HG02763 (cell line): ENCODE results near the gene MDM2.

ENCODE experiments used
- ATAC-seq: cut with Tn5 transposase; IDR thresholded peaks from one replicate; pipeline ENCODE4 v1.9.1; 2021; ENCODE audit warnings: mild to moderate bottlenecking, moderate library complexity; ENCODE audit not compliant: unreplicated experiment

Gene MDM2

DNA sequence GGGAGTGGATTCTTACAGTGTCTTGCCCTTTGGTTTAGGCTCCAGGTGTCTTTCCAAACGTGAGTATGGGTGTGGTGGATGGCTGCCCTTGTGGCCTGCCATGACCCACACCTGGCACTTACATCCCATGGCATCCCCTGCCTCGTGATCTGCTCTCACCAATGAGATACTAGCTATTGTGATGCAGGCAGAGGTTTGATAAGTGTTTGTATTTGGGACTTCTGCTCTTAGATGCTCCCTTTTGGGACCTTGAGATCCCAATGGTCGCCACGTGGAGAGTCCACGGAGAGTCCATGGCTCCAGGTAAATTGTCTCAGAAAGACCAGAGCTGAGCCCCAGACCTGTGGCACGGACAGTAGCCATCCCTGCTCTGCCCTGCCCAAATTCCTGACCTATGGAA is 62.5 kb downstream of the MDM2 start:
- ATAC-seq, result no peak

DNA sequence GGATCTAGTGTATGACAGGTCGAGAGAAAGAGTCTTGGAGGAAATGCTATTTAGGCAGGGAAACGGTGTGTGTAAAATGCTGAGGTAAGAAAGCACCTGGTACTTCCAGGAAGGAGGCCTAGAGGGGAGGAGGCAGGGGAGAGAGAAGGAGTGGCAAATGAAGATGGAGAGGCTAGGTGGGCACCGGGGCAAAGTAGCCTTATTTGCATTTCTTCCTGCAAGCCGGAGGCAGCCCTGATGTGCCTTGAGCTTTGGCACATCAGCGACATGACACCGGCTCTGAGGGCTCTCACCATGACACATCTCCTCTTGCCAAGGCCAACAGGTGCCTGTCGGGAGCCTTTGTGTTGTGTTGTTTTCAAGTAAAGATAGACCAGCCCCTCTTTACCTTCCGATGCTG is 63.4 kb downstream of the MDM2 start:
- no peak for ATAC-seq

DNA sequence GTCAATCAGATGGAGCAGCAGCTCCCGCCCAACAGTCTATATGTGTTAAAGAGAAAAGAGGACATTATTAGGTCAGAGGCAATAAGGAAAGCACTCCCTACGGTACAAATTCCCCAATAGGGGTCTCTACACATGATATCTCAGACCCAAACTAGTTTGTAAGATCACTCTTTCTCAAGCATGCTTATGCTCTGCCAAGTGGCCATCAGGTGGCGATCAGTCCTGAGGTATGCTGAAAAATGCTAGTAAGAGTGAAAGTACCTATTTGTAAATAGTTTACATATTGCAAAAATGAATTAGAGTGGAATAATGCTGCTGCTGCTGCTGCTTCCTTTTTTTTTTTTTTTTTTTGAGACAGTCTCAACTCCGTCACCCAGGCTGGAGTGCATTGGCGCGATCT is 63.9 kb downstream of the MDM2 start:
- ATAC-seq, result no peak

DNA sequence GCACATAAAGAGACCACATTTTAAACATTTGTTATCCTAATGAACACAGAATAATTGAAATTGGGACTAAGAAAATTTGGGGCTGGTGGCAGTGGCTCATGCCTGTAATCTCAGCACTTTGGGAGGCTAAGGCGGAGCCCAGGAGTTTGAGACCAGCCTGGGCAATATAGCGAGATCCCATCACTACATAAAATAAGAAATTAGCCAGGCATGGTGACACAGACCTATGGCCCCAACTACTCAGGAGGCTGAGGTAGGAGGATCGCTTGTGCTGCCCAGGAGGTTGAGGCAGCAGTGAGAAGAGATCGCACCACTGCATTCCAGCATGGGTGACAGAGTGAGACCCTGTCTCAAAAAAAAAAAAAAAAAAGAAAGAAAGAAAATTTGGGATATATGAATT is 65.3 kb downstream of the MDM2 start:
- ATAC-seq, result no peak

DNA sequence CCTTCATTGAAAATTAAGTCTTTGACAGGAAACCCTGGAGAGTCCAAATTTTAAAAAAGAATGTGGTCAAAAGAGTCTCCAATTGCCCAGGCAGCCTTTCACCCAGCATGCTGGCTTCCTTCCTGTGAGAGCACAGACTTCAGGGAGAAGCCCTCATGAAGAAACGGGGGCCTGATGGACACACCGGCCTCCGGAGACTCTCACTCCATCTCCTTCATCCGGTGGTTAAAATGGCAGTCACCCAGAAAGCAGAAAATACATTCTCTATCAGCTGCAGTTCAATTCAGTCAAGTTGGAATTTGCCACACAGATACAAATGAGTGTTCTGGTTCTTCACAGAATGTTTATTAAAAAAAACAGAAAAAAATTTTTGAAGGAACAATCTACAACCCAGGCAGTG is 68.5 kb downstream of the MDM2 start:
- ATAC-seq, result no peak

DNA sequence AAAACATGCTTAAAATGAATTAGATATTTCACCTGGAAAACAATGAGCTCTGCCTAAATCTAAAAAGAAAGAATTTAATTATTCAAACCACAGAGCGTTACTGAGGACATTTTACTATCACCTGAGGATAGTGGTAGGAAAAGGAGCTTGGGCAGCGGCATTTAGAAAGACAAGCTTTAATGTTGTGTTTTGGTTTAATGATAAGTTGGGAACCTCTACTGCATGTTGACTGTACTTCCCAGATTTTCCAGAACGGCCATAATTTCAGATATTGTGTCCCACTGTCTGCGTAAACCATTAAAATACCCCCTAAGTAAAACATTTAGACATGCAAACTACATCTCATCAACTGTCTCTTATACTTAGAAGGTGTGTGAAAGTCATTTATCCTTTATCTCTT is 69.6 kb downstream of the MDM2 start:
- no peak for ATAC-seq

DNA sequence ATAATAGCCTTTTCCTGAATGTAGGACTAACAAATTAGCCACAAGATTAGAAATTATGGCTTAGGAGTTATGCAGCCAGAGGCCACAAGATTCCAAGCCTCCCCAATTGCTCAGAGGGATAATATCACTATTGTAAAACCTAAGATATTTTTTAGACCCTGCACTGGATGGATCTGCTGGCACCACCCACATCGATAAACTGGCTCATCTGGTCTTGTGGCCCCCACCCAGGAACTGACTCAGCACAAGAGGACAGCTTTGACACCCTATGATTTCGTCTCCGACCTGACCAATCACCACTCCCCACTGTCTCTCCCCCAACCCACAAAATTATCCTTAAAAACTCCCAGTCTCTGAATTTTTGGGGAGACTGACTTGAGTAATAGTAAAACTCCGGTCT is 70.3 kb downstream of the MDM2 start:
- ATAC-seq, result no peak

DNA sequence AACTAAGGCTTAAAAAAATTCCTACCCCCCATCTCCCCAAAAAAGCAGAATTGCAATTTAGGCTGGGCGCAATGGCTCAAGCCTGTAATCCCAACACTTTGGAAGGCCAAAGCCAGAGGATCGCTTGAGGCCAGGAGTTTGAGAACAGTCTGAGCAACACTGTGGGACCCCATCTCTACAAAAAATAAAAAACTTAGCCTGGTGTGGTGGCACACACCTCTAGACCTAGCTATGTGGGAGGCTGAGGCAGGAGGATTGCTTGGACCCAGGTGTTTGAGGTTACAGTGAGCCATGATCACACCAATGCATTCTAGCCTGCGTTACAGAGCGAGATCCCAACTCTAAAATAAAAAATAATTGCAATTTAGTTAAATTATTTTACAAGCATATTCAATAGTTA is 70.9 kb downstream of the MDM2 start:
- ATAC-seq, result no peak

DNA sequence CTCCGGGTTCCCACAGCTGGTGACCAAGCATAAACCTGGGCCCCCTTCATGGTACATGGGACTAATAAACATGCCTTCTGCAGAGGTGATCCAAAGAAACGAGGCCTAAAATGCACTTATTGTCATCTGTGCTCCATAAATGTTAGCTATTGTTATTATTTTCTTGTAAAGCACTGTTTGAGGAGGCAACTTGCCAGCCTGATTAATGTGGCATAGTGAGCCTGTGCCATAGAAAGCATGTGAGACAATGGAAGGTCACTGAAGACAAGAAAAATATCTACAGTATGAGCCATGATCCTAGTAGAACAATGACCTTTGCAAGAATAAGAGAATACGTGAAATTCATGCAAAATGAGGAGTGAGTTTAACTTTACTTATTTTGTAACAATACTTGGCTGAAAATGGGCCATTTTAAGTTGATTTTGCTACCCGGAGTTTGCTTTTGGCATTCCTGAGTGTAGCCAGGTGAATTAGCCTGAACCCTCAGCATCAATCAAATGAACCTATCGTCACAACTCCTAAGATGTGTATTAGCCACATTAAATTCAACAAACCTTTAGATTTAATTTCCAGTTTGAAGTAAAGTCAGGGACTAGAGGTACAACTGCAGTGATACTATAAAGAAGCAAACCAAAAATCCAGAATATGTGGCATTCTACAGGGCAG is 72.8 kb downstream of the MDM2 start:
- ATAC-seq, result no peak

DNA sequence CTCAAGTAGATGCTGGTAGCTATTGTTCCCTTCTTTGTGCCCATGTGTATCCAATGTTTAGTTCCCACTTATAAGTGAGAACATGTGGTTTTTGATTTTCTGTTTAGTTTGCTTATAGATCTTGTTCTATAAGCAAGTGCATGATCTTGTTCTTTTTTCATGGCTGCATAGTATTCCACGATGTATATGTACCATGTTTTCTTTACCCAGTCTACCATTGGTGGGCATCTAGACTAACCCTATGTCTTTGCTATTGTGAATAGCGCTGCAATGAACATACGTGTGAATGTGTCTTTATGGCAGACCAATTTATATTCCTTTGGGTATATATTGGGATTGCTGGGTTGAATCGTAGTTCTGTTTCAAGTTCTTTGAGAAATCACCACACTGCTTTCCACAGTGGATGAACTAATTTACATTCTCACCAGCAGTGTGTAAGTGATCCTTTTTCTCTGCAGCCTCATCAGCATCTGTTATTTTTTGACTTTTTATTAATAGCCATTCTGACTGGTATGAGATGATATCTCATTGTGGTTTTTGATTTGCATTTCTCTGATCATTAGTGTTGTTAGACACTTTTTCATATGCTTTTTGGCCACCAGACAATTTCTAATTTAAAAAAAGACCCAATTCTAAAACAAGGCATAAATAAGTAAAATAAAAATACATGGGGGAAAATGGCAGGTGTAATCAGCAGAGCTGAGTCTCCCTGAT is 74.4 kb downstream of the MDM2 start:
- ATAC-seq, result no peak

DNA sequence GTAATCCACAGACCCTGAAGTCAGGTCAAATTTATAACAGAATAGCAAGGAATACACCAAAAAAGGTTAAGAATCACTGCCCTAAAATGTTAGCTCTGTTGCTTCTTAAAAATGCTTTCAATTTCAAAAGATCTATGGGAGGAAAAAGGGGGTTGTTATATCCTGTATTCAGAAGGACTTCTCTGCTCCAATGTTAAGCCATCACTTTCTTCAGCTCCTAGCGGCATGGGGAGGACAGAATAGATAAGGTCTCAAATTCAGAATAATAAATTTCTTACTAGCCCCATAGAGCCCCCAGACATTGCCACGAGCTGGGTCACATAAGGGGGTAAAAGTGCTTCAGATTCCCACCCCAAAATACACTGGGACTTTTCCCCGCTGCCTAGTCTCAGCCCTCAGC is 75.2 kb downstream of the MDM2 start:
- no peak for ATAC-seq

DNA sequence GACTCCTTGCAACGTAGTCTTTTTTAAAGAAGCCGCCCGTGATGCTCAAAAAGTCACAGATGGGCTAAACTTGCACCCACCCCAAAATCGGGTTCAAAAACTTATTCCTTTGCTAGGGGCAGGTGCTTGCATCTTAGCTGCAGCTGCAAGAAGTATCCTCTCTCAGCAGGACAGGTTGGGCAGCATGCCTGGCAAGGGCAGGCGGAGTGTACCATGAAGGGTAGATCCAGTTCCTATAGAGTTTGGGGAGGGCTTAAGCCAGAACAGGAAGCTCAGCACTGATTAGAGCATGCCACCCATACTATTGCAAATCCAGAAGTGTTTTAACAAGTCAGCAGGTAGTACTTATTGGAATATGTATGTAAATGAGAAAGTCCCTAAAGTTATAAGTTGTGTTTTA is 76.3 kb downstream of the MDM2 start:
- no peak for ATAC-seq

DNA sequence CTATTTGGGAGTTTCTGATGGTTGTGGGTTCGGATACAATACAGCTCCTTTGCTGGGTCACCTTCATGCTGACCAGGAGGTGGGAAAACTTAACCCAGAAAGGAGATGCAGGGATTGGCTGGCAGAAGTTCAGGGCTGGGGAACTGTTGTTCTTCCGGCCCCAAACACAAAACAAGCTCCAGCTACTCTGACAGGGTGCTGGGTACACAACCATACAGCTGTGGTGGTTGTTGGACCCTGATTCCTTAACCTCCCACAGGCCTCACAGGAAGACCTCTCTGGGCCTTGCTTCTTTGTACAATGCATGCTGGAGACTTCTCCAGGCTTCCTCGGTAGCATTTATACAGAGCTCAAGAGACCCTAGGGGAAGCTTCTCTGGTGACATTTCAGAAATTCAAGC is 77.4 kb downstream of the MDM2 start:
- no peak for ATAC-seq

DNA sequence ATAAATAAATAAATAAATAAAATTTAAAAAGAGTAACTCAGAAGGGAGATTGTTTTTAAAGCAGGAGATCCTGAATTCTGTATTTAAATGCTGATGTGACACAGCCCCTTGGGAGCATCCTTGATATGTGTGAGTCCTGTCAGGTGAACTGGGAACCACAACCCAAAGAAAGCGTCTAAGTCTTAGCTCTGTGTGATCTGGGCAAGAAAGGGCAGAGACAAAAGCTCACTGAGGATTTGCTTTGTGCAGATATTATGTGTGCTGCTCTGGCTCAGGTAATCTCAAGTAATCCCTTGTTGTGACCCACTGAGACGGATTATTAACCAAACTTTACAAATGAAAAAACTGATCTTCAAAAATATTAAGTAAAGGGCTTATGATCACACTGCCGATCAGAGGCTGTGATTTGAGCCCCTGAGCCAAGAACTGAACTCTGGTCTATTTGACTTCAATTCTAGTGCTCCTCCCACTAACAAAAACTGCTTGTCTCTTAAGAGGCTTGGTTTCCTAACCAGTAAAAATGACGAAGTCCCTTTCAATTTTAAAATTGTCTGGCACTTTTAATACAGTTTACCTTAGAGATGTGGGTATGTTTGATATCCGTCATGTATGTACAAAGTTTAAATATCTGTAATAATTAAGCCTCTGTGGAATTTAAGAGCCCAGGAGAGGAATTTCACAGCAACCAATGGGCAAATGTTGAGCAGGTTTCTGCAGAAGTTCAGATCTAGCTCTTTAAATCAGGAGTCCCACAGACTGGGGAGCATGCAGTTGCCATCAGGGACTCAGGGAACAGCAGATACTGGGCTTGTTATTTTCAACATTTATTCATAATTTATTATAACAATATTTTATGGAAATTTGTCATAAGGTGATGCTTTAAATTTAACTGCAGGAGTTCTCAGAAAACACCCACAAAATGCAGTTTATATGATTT is 78.9 kb downstream of the MDM2 start:
- no peak for ATAC-seq

DNA sequence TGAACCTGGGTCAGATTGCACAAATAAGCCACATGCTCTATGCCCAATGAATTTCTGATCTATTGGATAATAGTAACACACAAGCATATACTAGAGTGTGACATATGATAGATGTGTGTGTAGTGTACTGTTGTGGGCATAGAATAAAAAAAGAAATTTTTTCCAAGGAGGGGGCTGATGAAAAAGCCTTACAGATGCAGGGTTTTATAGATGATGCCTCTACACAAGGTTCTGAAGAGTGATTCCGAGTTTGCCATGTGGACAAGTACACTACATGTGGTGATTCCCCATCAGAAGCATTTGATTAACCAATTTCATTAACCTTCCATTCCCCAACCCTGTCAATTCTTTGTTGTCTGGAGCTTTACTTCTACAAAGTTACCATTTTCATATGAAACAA is 79.7 kb downstream of the MDM2 start:
- no peak for ATAC-seq

DNA sequence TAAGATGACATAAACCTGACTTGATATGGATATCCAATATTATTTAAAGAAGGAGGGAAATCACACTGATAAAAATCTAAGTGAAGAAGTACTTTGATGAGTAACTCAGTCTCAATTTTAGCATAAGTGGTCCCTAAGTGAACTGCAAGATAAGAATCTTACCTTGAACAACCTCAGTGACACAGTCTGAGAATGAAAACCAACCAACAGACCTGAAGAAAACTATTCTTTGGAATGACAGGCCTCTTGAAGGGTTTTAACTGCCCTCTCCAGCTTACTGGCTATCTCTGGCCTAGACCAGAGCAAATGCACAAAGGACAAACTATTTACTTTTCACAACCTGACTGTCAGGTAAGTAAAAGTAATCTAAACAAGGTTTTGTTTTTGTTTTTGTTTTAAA is 80.3 kb downstream of the MDM2 start:
- ATAC-seq, result no peak

DNA sequence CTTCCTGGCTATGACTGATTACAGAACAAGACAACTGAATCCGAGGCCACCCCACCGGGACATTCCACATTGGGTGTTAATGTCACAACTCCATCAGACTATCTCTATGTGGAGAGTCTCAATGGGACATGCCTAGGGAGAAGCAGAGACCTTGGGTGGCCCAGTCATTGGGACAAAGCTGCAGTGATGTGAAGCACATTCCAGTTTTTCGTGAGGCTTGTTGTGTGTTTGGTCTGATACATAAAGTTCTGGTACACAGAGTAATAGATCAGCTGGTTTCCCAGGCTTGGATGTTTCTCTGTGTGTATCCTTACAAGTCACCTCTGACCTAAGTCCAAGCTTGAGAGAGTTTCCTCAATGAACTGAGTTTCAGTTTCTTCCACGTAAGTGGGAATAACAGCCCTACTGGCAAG is 82.7 kb downstream of the MDM2 start:
- no peak for ATAC-seq

DNA sequence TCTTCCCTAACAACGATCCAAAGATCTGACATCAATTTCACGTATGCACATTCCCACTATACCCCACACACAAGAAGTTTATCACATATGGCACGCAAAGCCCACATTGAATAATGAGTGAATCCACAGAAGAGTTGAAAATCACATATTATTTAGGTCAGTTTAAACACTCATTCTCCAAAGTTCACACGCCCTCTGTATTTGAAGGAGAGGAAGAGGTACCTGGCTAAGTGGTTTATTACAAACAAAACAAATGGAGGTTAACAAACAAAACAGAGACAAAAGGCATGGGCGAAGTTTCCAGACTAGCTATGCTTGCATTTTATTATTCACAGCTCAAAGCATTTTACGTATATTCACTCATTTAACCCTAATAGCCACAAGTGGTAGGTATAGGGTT is 83.2 kb downstream of the MDM2 start:
- ATAC-seq, result no peak

DNA sequence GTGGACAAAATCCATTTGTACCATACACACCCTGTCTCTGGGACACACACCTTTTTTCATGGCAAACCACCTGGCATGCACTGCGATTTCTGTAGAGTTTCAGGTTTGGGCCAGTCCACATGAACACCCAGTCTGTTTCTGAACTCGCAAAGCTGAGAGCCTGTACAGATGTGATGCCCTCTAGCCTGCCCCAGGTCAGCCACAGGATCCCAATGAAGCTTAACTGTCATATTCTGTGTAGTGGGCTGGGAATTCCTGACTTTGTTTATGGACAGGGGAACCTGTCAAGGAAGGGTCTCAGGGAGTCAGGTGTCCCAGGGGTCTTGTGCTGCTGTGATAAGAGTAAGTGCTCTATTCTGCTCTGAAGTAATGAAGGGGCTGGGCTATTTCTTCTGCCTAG is 85.2 kb downstream of the MDM2 start:
- ATAC-seq, result no peak

DNA sequence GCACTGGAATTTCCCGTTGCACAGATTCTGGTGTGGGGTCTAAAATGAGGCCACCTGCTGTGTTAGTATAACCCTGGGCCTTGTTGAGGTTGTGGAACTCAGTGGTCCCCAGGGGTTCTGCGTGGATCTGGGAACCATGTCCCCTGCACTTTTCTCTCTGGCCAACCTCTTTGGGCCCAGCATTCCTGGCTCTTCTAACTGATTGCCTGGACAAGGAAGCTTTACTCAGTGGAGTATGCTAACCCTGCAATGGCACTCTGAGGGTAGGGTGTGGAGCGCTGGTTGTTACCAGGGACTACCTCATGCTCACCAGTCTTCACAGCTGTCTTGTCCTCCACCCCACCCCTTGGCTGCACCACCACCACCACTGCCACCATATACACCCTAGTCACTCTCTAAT is 85.8 kb downstream of the MDM2 start:
- ATAC-seq, result no peak

DNA sequence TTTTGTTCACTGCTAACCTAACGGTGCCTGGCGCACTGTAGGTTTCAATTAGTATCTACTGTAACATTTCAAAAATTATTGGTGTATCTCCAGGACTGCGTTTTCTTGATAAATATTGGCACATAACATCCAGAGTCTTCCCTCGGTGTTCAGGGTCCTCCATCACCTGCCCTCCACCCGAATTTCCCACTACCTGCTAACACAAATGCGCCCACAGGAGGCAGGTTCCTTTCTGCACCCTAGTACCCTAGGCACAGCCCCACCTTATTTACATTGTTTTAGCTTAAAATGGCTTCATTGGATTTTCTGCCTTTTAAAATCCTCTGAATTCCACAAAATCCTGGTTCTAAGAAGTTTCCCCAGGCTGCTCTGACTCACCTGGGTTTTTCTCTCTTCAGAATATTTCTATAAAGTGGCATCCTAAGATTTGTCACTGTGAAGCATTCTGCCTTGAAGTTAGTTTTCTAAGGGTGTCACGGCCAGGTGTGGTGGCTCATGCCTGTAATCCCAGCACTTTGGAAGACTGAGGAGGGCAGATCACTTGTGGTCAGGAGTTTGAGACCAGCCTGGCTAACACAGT is 86.4 kb downstream of the MDM2 start:
- ATAC-seq, result no peak
